Panc1 (cell line): ENCODE data around the gene HYAL3.

ENCODE experiments used
- POLR2AphosphoS5 ChIP-seq: IDR thresholded peaks from 2 replicates; pipeline ENCODE4 v1.6.1; 2012; ENCODE audit warnings: mild to moderate bottlenecking, low read depth, low read length, moderate library complexity
- TF ChIP-seq, protein P1 (sequence below): fragments of 450-650 bp; IDR thresholded peaks from 2 replicates; pipeline ENCODE4 v1.5.1; 2017; ENCODE audit warnings: mild to moderate bottlenecking
- TF ChIP-seq, protein P2 (sequence below), 2 experiments: IDR thresholded peaks; 2 replicates each; pipeline ENCODE4 v1.6.1; 2011 to 2012; ENCODE audit warnings: low read depth in 2 of 2, control low read depth in 1 of 2, low read length in 1 of 2, mild to moderate bottlenecking in 1 of 2, moderate library complexity in 1 of 2; ENCODE audit not compliant: insufficient read depth in 1 of 2

DNA sequence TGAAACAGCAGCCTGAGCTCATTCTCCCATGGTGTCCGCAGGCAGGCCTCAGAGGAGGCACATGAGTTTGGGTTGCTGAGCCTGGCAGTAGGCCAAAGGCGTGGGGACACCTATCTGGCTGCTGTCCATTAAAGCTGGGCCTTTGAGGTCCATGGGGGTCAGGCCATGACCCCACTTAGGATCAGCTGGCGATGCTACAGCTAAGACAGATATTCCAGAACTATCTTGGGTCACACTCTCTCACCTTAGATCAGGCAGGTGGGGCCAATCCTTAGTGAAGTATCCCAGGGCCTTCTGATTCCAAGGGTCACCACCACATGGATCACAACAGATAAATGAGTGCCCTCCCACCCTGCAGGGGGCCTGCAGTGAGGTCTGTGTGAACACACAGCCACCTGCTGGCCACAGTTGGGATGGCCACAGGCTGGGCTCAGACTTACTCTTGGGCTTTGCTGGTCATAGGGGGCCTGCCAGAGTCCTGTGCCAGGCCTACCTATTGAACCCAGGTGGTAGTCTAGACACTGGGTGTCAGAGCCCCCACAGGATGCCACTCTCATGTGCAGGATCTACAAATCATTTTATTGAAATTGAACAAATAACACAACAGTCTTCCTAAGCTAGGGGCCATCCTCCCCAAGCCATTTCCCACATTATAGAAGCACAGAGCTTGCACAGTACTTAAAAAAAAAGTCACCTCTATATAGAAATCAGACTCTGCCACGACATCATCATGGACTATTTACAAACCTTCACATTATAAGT lies 25.3 kb upstream of the HYAL3 start:
- TF ChIP-seq, protein P1, sequence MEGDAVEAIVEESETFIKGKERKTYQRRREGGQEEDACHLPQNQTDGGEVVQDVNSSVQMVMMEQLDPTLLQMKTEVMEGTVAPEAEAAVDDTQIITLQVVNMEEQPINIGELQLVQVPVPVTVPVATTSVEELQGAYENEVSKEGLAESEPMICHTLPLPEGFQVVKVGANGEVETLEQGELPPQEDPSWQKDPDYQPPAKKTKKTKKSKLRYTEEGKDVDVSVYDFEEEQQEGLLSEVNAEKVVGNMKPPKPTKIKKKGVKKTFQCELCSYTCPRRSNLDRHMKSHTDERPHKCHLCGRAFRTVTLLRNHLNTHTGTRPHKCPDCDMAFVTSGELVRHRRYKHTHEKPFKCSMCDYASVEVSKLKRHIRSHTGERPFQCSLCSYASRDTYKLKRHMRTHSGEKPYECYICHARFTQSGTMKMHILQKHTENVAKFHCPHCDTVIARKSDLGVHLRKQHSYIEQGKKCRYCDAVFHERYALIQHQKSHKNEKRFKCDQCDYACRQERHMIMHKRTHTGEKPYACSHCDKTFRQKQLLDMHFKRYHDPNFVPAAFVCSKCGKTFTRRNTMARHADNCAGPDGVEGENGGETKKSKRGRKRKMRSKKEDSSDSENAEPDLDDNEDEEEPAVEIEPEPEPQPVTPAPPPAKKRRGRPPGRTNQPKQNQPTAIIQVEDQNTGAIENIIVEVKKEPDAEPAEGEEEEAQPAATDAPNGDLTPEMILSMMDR: peak; percentile 88
- no peak for TF ChIP-seq POLR2AphosphoS5
- TF ChIP-seq, protein P2, sequence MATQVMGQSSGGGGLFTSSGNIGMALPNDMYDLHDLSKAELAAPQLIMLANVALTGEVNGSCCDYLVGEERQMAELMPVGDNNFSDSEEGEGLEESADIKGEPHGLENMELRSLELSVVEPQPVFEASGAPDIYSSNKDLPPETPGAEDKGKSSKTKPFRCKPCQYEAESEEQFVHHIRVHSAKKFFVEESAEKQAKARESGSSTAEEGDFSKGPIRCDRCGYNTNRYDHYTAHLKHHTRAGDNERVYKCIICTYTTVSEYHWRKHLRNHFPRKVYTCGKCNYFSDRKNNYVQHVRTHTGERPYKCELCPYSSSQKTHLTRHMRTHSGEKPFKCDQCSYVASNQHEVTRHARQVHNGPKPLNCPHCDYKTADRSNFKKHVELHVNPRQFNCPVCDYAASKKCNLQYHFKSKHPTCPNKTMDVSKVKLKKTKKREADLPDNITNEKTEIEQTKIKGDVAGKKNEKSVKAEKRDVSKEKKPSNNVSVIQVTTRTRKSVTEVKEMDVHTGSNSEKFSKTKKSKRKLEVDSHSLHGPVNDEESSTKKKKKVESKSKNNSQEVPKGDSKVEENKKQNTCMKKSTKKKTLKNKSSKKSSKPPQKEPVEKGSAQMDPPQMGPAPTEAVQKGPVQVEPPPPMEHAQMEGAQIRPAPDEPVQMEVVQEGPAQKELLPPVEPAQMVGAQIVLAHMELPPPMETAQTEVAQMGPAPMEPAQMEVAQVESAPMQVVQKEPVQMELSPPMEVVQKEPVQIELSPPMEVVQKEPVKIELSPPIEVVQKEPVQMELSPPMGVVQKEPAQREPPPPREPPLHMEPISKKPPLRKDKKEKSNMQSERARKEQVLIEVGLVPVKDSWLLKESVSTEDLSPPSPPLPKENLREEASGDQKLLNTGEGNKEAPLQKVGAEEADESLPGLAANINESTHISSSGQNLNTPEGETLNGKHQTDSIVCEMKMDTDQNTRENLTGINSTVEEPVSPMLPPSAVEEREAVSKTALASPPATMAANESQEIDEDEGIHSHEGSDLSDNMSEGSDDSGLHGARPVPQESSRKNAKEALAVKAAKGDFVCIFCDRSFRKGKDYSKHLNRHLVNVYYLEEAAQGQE (IDR thresholded peaks at IDR 0.05; ENCODE audit: insufficient read depth in 1 of 2, low read depth in 2 of 2, low read length in 1 of 2): no peak
